HG03354 (cell line): Measurements from ENCODE around the gene RWDD3.

ENCODE experiments used
- ATAC-seq: cut with Tn5 transposase; IDR thresholded peaks from one replicate; pipeline ENCODE4 v1.9.1; 2021; ENCODE audit warnings: mild to moderate bottlenecking; ENCODE audit not compliant: unreplicated experiment, poor library complexity, severe bottlenecking

Gene RWDD3

DNA sequence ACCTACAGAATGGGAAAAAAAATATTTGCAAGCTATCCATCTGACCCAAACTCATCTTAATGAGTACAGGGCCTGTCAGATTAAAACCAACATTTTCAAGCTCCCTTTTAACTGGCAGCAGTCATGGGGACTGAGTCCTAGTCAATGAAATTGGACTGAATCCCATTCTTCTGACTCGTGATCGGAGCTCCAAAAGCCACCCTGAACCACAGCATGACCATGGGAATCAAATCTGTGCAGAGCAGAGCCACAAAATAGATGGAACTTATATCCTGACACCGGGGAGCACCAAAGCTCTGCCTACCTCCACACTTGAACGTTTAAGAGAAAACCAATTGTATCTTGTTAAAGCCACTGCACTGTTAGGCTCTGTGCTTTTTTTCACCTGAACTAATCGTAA, 5.0 kb upstream of the RWDD3 start:
- ATAC-seq, result no peak

DNA sequence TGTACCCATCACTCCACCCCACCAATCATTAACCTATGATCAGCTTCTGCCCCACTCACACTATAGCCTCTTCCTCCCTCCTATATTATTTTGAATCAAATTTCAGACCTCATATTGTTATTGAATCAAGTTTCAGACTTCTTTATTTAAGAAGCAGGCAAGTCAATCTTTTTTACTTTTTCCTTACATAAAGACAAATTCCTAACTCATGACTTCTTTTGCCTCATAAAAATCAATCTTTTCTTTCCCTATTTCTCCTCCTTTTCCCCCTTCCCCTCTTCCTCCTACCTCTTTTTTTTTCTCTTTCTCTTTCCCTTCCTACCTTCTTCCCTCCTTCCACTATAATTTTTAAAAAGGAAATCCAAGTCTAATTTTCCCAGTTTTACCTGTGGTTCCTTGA, 4.3 kb upstream of the RWDD3 start:
- no peak for ATAC-seq

DNA sequence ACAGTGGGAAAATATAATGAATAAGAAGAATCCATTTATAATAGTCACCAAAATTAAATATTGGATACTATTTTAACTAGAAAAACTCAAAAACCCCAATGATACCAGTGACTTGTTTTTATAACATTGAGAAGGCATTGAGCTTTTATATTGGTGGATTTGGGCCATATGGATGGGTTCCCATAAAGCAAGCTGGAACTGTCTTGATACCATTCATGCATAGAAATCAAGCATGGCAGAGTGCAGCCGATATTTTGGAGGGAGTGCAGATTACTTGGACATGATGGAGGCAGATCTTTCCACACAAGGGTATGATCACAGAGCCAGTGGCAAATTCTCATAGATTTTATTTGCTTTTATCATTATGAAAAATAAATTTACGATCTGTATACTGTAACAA, 3.8 kb upstream of the RWDD3 start:
- ATAC-seq, result no peak

DNA sequence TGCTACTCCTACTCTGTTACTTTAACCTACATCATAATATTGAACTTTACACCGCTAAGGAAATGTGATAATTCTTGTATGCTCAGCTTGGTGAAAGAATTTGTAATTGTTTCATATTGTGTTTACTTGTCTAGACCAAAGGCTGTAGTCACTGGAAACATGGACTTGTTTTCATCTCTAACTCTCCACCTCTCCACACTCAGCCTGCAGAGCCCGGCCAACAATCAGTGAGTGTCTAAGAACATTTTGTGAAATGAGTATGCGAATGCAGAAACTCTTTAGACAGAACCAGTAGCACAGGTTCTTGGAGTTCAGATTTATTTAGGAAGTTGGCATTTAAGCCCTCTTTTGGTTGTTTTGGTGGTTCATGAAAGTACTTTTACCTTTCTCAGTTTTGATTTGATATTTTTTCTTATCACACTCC, 3.2 kb upstream of the RWDD3 start:
- no peak for ATAC-seq

DNA sequence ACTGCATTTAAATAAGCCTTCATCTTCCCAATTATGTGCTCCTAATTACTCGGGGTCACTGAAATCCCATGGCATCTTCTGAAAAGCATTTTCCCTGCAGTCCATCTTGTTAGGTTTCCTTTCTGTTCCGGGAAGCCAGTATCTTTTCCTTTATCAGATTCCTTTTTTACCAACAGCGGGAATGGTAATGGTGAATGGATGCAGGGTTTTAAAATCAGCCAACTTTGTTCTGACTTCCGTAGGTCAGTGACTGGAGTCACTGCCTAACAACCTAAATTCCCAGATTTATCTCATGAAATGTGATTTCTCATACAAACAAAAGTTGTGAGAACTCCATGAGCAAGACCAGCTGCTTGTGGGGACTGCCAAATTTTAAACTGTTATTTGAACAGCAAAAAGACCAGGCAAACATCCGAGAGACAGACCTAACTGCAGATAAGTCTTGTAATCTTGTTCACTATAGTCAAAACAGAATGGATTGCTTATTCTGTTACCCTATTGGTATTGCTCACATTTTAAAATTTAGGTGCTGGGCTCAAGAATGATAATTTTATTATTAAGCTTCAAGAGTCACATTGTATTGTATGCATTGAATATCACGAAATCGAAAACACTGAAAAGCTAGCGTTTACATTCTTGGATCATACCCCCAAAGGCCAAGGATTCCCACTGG, 1.2 kb upstream of the RWDD3 start:
- no peak for ATAC-seq

DNA sequence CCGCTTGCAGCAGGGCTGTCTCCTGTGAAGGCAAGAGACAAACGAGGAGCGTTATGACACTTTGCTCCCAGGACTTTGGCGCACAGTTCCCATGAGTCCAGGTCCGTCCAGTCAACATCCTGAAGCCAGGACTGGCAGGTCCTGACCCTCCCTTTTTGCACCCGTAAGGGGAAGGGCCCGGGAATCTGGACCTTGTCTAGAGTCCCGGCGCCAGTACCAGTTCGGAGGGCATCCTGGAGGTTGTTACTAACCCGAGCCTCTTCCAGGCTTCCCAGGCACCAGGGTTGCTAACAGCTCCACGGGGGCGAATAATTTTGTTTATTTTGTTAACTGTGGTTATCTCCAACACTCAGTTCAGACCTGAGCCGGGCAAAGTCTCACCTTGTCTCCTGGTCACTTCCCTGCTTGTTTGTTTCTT, 682 bp upstream of the RWDD3 start:
- ATAC-seq, result no peak

DNA sequence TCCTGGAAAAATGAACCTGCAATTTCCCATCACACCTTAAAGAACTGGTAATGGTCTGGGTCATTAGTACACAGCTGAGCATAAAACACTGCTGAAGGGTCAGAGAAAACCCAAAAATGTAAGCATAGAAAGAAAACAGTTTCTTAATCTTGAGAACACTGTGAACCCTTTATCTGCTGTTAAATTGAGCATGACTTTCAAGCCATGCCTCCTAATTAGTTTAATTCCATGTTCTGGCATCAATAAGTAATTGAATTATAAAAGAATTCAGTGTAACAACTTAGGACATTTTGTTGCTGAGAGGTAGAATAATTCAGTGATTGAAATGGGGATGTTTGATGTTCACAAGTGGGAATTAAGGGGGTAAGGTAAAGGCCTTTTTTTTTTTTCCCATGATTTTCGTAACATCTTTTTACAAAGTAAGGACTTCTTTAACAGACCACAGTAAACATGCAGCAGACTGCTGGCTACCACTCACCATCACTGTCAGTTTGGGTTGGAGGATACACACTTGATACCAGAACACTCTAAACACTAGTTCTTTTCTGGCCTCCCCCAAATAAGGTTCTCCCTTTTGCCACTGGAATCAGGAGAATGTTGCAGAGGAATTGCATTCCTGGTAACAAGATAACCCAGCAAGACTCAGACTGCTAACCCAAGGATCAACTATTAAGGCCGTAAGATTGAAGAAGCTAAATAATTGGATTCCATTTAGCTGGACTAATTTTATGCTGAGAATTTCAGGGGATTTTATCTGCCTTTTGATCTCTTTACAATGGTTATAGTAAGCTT, 3.0 kb downstream of the RWDD3 start:
- ATAC-seq, result no peak

DNA sequence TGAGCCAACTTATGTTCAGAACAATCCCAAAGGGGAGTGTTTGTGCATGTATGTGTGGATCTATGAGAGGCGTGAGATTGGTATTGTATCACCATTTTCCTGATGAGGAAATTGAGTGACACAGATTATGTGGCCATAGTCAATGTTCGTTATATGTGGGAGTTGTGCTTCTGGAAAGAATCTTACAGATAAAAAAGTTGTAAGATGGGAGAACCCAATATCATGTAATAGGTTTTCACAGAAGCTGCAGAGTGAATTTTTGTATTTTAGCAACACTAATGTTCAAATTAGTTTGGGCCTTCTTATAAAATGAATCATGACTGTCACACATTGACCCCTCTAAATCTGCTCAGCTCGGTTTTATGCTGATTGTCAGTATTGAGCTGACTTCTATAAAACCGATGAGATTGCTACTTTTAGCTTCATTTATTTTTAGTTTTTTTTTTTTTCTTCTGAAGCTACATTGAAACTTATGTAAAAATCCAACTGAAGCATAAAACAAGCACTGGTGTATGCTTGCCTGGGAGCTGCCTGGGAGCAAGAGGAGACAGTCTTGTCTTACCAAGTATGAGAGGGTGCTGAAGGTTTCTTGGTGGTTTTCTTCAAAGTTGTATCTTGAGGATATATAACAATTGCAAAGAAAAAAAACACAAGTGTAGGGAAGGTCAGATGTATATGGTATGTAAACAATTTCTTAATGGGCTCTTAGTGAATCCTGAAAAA, 4.1 kb downstream of the RWDD3 start:
- no peak for ATAC-seq

DNA sequence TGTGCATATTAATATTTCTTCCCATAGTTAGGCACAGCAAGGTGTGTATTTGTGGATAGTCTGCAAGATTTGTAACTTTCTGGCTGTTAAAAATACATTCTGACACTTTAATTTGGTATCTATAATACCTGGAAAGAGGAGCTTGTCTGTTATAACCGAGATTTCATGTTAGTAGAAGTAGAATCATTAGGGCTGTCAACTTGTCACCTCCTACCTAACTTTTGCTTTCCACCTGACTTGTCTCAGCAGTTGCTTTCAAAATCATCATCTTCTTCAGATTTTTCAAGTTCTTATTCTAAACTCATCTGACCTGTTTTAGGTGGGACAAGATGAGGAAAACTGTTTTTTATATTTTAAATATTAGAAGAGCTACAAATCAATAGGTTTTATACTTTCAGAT, 11.0 kb downstream of the RWDD3 start:
- no peak for ATAC-seq

DNA sequence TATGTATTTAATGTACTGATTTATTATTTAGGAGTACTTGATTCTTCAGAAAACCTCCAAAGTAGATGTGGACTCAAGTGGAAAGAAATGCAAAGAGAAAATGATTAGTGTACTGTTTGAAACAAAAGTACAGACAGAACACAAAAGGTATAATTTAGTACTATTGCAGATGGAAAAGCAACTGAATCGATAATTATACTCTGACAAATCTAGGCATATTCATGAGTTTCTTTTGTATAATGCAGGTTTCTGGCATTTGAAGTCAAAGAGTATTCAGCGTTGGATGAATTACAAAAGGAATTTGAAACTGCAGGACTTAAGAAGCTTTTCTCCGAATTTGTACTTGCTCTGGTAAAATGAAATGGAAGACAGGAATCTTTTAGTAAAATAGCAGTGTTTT, 12.5 kb downstream of the RWDD3 start:
- no peak for ATAC-seq

DNA sequence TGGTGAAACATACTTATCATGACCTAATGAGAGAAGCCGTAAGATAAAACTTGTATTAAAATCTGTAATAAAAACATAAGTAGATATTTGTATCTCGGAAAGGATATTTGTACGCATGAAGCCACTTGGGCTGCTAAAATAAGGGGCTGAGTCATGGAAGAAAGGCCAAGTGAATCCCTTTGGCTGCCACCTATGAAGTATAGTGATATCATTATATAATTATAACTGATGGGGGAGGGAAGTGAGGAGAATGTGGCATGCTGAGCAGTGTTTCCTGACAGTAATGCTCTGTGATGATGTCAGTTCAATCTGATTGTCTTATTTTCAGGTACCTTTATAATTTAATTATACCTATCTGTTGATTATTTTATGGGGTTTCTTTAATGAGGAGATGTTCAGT, 13.6 kb downstream of the RWDD3 start:
- no peak for ATAC-seq

DNA sequence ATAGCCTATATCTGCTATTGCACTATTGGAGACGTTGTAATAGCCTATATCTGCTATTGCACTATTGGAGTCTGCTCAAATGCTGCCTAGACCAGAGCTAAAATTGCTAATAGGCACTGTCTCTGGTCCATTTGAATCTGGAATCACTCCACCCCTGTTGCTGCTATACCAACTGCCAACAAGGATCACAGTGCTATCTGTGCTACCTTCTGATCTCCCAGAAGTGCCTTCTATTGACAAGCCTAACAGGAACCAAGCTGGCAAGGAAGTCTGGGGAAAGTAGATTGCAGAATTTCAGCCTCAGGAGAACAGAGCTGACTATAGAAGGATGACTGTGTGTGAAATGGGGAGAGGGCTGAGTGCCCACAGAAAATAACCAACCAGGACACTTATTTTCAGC, 15.9 kb downstream of the RWDD3 start:
- ATAC-seq, result no peak

DNA sequence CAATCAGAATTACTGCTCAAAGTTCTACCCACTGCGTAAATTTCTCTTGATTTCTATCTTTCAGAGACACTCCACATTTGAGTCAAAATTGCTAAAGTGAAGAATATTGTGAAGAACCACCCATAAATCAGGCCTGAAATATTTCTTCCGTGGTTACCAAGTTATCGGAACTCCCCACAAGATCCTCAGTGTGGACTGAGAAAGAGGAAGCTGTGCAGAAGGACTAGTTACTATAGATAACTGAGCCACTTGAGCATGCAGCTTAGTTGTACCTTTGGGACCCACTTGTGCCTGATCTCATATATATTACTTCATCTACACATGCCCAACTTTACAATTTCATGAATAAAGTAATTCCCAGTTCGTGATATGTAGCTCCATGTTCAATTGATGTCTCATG, 18.4 kb downstream of the RWDD3 start:
- ATAC-seq, result no peak

DNA sequence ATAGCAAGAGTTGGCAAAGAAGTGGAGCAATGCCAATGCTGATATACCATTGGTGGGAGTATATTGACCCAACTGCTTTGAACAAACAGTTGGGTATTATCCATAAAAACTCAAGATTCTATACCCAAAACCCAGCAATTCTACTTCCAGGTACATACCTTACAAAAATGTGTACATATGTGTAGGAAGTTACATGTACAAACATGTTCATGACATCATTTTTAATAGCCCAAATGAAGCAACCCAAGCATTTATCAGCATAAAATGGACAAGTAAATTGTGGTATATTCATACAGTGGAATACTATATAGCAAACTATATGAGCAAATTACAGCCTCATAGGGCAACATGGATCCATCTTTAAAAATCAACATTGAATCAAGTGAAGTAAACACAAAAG, 20.9 kb downstream of the RWDD3 start:
- no peak for ATAC-seq

DNA sequence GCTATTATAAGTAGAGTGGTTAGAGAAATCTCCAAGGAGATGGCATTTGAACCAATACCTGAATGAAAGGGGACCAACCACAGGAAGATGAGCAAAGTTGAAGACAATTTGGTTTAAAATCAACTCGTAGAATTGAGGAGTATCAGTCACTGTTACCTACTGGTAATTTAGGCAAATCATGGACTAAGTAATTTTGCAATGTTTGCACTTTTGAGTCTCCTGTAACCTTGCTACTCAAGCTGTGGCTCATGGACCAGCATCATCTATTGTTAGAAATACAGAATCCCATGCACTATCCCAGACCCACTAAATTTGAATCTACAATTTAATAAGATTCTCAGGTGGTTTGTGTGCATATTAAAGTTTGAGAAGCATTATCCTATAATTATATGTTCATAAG, 21.8 kb downstream of the RWDD3 start:
- ATAC-seq, result no peak

DNA sequence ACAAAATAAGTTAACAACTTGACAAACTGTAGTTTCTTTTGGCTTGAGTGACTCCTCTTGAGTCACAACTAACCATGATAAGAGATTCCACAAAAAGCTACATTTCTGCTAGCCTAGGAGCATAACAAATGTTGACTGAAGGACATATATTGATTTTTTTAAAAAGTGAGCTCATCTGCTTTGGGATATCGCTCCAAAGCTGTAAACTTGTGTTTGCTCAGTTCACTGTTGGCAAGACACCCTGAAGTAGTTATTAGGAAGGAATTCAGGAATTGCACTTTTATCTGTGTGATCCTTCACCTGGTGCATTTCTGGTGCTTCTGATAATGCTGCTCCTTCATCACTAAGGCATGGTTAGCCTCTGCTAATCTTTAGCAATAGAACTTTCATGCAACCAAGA, 23.7 kb downstream of the RWDD3 start:
- ATAC-seq, result no peak

DNA sequence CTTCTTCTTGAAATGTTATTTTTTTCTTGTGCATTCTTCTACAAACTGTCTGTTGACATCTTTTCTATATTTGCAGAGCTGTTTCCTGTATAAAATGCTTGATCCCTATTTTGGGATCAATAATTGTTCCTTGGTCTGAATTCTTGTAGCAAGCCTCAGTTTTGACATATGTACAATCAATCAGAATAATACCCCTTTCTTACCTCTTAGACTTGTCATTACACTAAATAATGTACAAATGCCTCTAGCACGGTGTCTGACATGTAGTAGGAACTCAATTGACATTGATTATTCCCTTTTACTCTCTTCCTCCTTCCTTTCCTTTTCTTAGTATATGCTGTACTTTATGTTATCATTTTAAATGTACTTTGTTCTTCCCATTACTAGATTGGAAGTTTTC, 25.2 kb downstream of the RWDD3 start:
- no peak for ATAC-seq

DNA sequence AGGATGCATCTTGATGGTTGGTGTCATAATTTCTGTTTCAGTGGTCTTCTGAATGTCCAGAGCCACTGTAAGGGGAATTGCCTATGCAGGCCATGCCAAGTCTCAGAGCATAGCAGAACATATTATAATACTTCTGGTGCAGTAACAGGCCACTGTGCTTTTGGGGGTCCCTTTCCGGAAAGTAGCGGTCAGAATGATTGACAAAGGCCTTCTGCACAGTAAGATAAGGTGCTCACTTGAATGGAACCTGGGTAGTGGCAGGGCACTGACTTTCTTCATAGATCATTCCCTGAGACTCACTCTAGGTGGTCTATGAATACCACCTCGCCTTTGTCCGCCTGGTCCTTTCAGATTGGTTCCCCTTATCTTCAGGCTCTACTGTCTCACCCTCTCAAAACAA, 28.9 kb downstream of the RWDD3 start:
- ATAC-seq, result no peak

DNA sequence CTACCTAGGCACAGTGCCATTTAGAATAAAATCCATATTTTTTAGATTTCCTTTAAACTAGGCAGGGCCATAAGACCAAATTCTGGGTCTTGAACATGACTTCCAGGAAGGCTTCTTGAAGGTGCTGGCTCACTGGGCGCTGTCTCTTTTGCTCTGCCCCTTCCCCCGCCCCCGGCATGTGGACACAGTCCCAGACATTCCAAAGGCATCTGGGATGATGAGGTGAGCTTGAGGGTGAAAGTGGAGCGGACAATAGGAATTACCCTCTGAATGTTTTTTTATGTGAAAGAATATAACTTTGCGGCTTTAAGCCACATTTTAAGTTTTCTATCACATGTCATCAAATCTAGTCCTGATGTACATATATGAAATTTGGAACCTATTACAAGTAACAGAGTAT, 29.4 kb downstream of the RWDD3 start:
- no peak for ATAC-seq

DNA sequence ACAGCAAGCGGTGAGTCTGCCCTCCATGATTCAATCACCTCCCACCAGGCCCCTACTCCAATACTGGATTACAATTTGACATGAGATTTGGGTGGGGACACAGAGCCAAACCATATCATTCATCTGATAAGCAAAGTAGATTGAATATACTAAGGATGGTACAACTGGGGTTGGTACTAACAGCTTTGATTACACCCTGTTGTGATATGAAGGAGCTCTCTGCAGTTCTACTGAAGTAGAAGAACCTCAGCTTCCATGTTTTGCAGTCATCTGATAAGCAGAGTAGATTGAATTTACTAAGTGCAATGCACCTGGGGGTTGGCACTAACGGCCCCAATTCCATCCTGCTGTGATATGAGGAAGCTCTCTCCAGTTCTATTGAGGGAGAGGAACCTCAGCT, 31.1 kb downstream of the RWDD3 start:
- ATAC-seq, result no peak

DNA sequence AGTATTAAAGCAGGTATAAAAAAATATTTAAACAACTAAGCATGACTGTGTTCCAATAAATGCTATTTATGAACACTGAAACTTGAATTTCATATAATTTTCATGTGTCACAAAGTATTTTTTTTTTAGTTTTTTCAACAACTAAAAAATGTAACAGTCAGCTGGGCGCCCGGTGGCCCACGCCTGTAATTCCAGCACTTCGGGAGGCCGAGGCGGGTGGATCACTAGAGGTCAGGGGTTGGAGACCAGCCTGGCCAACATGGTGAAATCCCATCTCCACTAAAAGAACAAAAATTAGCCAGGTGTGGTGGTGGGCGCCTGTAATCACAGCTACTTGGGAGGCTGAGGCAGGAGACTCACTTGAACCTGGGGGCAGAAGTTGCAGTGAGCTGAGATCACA, 42.4 kb downstream of the RWDD3 start:
- ATAC-seq, result no peak
